Right lung (tissue), 5 donors: ENCODE results near the gene MOB3B. TPM values are rescaled to one million over a fixed set of nuclear protein-coding genes. Genes with fewer than 3 reads are reported as not detected.

Source experiments
- DNase-seq, 2 donors: peaks; one replicate each; pipeline ENCODE4 v3.0.0-alpha.2; 2013
- polyA plus RNA-seq, 5 donors: library from polyadenylated mRNA; unstranded; fragments of 120-200 nt; gene quantifications; one replicate each; pipeline versions ENCODE4 v1.2.1 to v1.2.3, GENCODE V29; 2013; ENCODE audit warnings: inconsistent platforms in 1 of 5, low replicate concordance in 1 of 5; ENCODE audit not compliant: insufficient read length in 5 of 5, insufficient read depth in 1 of 5

Gene MOB3B
- polyA plus RNA-seq, 5 donors = 13.2 to 19.1 (median 15.8) TPM

- no peak for DNase-seq
Measured at GRCh38 chr9:27292659-27293405, 236.8 kb downstream of the MOB3B start.

- no peak for DNase-seq
Measured at GRCh38 chr9:27291292-27291691, 238.3 kb downstream of the MOB3B start.

GRCh38 chr9:27282269-27282668, 247.3 kb downstream of the MOB3B start:
- no peak for DNase-seq

- no peak for DNase-seq
Measured at GRCh38 chr9:27280860-27281259, 248.8 kb downstream of the MOB3B start.

GRCh38 chr9:27280249-27280648, 249.4 kb downstream of the MOB3B start:
- DNase-seq = no peak

- no peak for DNase-seq
Measured at GRCh38 chr9:27279611-27280010, 250.0 kb downstream of the MOB3B start.

DNA sequence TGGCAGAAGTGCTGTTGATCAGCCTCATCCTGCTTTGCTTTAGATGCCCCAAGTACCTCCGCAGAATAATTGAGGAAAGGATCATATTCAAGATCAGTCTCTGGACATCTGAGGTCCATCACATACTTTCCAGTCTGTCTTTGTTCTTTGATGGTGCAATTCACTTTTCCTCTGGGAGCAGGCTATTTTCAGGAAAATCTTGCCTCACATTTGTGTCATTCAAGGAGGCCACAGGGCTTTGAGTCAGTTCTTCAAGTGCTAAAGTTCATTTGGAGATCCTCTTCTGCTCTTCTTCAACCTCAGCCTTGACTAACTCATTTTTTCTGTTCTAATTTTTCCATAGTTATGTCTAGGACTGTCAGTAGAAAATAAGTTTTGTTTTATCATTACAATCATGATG, 251.2 kb downstream of the MOB3B start:
- DNase-seq = no peak

GRCh38 chr9:27276193-27277030, 253.2 kb downstream of the MOB3B start:
- peak; percentile 56 to 65 for DNase-seq

Other genes with a start within 250 kb of the MOB3B start
- gene EQTN, start 232.7 kb downstream of the MOB3B start, polyA plus RNA-seq = under 1 TPM in 4 of 5 donors, not detected in 1; 0.44 to 0.52 (median 0.48) TPM
- gene IFNK, start 5.5 kb downstream of the MOB3B start, polyA plus RNA-seq = not detected
- gene C9orf72, start 43.7 kb upstream of the MOB3B start, polyA plus RNA-seq = 10 to 100 TPM; 16.9 to 33.6 (median 24.0) TPM